Cardiac fibroblast (primary cell): ENCODE data around the gene NRXN3.

Experiments used
- DNase-seq, 2 donors: peaks; one replicate each; pipeline versions ENCODE4 v3.0.0 to v3.0.0-alpha.2; 2010; ENCODE audit warnings: low read depth in 2 of 2
- H3K4me3 ChIP-seq, 2 donors: replicated peaks in 1 of 2; 1 replicate in 1 of 2; 2 replicates in 1 of 2; pipeline ENCODE4 v1.5.1; 2011; ENCODE audit warnings: low read depth in 2 of 2, low read length in 2 of 2, mild to moderate bottlenecking in 2 of 2, moderate library complexity in 1 of 2
- TF ChIP-seq, protein P1 (sequence below): IDR thresholded peaks from one replicate; pipeline ENCODE4 v1.5.1; 2011; ENCODE audit warnings: low read depth, mild to moderate bottlenecking, low read length, inconsistent platforms

NRXN3 gene

DNA sequence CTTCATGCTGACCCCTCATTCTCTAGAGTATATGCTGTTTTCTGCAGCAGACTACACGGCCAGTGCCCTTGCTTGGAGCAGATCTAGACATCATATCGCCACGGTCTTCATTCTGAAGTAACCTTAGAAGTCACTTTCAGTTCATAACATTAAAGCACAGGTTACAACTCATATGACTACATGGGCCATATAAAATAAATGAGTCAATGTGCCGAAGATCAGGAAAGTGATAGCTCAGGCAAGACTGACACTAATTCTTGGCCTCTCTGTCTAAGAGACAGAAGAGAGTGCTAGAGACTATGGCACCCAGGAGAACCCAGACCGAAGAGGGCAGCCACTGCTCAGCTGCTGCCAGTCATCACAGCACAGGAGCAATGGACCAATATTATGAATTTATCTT lies 1431.4 kb downstream of the NRXN3 start:
- no peak for DNase-seq
- TF ChIP-seq, protein P1, sequence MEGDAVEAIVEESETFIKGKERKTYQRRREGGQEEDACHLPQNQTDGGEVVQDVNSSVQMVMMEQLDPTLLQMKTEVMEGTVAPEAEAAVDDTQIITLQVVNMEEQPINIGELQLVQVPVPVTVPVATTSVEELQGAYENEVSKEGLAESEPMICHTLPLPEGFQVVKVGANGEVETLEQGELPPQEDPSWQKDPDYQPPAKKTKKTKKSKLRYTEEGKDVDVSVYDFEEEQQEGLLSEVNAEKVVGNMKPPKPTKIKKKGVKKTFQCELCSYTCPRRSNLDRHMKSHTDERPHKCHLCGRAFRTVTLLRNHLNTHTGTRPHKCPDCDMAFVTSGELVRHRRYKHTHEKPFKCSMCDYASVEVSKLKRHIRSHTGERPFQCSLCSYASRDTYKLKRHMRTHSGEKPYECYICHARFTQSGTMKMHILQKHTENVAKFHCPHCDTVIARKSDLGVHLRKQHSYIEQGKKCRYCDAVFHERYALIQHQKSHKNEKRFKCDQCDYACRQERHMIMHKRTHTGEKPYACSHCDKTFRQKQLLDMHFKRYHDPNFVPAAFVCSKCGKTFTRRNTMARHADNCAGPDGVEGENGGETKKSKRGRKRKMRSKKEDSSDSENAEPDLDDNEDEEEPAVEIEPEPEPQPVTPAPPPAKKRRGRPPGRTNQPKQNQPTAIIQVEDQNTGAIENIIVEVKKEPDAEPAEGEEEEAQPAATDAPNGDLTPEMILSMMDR: no peak
- H3K4me3 ChIP-seq: no peak overlapping the region

DNA sequence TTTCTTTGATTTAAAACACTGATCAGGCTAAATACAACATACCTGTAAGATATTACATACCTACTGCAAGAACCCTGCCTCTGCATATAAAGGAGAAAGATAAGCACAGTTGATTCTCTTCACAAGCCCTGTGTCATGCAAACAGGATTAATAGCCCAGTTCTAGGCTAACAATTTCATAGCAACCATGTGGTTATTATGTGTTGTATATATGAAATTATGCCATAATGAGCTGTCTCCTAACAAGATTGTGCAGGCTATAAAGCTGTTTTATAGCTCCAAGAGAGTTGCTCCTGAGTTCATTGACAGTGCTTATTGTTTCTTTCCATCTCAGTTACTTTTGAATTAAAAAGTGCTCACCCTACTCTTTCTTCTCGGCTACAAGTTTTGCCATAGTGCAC lies 1431.9 kb downstream of the NRXN3 start:
- DNase-seq: no peak
- no peak overlapping the region for H3K4me3 ChIP-seq
- TF ChIP-seq, protein P1: no peak

DNA sequence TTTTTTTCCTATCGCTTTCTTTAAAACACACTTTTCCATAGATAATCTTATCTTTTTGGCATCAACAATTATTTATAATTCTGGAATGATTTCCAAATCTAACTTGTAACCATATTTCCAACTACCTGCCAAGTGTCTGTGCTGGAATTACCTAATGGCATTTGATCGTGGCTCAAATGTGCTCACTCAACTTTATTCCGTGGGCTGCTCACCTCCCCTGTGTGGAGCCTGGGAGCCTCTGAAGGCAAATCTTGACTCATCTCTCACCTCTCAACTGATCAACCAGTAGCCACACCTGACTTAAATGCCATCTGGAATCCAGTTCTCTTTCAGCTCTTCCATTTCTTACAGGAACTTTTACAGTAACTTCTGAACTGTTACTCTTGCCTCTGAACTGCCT lies 1432.6 kb downstream of the NRXN3 start:
- TF ChIP-seq, protein P1: no peak
- no peak overlapping the region for H3K4me3 ChIP-seq
- DNase-seq: no peak

DNA sequence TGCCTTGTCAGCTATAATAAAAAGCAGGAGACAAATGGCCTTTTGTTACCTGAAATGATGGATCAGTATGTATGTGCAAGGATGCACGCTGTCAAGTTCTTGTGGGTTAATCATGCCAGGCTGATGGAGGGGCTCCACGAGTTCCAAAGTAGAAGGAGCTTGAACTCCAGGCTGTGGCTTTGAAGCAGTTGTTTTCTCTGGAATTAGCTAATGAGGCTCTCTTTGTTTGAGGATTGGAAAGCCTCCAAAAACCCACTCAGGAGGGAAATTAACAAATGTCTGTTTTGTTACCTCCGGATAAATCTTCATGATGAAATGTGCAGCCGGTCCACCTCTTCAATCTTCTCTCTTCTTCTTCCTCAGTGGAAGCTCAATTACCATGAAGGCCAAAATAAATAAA lies 1435.7 kb downstream of the NRXN3 start:
- no peak overlapping the region for H3K4me3 ChIP-seq
- no peak for DNase-seq

DNA sequence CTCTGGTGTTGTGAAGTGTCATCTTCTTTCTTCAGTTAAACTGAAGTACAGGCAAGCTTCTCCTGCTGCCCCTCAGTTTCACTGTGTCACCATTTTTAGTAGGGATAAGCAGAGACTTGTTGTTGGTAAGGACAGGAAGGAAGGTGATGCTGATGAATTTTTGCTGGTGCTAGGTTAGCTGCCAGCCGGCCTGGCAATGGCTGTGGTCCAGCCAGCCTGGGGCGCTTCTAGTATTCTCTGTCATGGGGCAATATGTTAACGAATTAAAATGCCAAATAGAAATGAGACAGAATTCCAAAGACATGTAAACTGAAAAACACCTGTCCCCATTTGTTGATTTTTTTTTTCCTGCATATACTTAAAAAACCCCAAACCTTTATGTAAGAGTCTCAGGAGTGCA lies 1438.3 kb downstream of the NRXN3 start:
- H3K4me3 ChIP-seq: no peak overlapping the region
- TF ChIP-seq, protein P1: no peak
- no peak for DNase-seq

More for the DNA sequence above, 1435.7 kb downstream of the NRXN3 start:
- TF ChIP-seq, protein P1: no peak

DNA sequence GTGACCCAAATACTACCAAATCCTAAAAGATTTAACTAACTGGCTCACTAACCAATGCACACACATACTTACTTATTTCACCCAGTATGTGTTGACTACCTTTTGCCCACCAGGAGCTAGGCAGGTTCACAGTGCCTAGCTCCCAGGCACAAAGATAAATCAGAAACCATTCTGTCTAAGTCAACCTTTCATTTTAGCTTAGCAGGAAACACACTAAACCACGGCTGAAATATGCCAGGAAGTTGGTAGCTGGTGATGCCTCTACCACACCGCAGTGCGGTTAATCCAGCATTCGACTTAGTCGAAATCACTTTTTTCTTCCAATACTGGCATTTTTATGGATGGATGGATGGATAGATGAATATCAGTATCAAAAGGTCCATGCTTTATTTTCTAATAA lies 1443.5 kb downstream of the NRXN3 start:
- DNase-seq: no peak
- TF ChIP-seq, protein P1: no peak
- H3K4me3 ChIP-seq: no peak overlapping the region

DNA sequence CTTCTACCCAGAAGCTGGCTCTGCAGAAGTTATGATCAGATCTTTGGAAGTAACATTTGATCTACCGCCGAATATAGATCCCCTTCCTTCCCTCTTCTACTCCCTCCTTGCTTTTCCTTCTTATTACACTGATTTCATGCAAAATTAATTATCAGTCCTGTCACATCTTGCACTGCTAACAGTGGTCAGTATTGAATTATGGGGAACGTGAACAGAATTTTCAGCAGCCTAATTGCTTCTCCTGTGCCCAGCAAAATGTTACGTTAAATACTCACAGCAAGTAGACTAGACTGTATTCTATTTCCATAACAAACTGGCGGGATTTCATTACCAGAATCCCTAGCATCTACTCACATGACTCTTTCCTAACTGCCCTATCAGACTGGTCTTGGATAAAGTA lies 1444.3 kb downstream of the NRXN3 start:
- TF ChIP-seq, protein P1: no peak
- no peak overlapping the region for H3K4me3 ChIP-seq

More for the DNA sequence above, 1444.3 kb downstream of the NRXN3 start:
- no peak for DNase-seq
